Measurements from ENCODE around the gene MYMK. TPM values are rescaled to one million over a fixed set of nuclear protein-coding genes. Genes with fewer than 3 reads are reported as not detected.

The MYMK gene
- total RNA-seq, 2 donors from 2014 or later, result not detected

DNA sequence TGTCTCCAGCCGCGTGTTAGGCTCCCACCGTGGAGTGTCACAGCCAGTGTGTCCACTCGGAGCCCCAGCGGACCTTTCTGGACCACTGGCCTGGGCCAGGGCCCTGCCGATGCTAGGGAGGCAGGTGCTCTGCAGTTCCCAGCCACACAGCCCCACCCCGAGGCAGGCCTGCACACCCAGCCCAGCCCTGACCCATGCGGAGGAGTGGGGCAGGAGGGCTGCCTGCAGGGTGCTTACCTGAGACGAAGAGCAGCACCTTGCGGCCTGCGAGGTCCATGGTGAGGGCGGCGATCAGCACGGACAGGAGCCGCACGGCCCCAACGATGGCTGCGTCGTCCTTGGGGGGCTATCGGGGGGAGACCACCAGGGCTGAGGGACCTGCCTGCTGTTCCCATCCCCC is 51.0 kb downstream of the MYMK start:
- Mint-ChIP-seq H3K27me3 (no peaks in the 10 kb centered on the region), H3K27ac (no peak overlapping the region), H3K9me3 (no peaks in the 10 kb centered on the region), H3K4me3 (no peak overlapping the region), H3K4me1 (no peaks in the 10 kb centered on the region), H3K36me3 (ENCODE audit: low read depth) (no peaks in the 10 kb centered on the region)
- no peak for ATAC-seq (replicated peaks)

DNA sequence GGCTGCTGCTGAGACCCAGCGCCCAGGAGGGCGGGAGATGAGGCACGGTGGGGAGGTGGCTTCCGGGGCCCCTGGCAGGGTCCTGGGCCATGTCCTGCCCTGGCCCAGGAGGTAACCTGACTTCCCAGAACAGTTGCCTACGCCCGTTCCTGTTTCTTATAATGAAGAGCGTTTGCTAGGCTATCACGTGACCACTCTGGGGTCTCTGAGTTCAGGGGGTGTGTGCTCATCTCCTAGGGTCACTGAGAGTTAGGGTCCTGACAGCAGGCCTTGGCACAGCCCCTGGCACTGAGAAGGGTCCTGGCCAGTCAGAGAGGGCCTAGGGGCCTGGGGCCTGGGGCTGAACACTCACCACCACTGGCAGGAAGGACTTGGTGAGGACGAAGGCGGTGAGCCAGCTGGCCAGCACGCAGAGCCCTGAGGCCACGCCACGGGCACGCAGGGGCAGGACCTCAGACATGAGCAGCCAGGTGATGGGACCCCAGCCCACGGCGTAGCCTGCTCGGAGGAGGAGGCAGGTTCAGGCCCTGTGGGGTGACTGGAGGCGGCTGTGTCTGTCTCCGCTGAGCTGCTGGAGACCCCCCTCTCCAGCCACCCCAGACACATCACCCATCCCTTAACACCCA is 51.9 kb downstream of the MYMK start:
- H3K4me3 Mint-ChIP-seq, result no peak overlapping the region
- H3K36me3 Mint-ChIP-seq (ENCODE audit: low read depth), result no peaks in the 10 kb centered on the region
- no peaks in the 10 kb centered on the region for H3K4me1 Mint-ChIP-seq
- no peak for ATAC-seq (replicated peaks)
- no peaks in the 10 kb centered on the region for H3K27me3 Mint-ChIP-seq
- no peaks in the 10 kb centered on the region for H3K9me3 Mint-ChIP-seq
- no peak overlapping the region for H3K27ac Mint-ChIP-seq

DNA sequence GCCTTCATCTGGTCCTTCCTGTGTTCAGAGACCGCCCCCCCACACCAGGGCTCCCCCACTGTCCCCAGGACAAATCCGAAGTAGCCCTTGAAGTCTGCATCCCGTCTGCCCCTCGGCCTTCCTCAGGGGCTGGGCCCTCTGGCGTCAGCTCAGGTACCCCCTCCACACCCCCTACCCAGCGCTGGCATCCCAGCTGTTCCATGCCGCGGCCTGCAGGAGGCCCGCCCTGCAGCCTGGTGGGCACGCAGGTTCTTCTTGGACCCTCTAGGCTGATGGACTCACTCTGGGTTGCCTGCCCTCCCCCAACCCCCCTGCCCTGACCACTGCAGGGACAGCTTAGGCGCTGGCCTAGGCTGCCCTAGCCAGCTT is 52.5 kb downstream of the MYMK start:
- H3K9me3 Mint-ChIP-seq, result no peaks in the 10 kb centered on the region
- no peaks in the 10 kb centered on the region for H3K27me3 Mint-ChIP-seq
- H3K27ac Mint-ChIP-seq, result no peak overlapping the region
- no peaks in the 10 kb centered on the region for H3K36me3 Mint-ChIP-seq (ENCODE audit: low read depth)
- no peaks in the 10 kb centered on the region for H3K4me1 Mint-ChIP-seq
- no peak overlapping the region for H3K4me3 Mint-ChIP-seq
- ATAC-seq (replicated peaks), result no peak

DNA sequence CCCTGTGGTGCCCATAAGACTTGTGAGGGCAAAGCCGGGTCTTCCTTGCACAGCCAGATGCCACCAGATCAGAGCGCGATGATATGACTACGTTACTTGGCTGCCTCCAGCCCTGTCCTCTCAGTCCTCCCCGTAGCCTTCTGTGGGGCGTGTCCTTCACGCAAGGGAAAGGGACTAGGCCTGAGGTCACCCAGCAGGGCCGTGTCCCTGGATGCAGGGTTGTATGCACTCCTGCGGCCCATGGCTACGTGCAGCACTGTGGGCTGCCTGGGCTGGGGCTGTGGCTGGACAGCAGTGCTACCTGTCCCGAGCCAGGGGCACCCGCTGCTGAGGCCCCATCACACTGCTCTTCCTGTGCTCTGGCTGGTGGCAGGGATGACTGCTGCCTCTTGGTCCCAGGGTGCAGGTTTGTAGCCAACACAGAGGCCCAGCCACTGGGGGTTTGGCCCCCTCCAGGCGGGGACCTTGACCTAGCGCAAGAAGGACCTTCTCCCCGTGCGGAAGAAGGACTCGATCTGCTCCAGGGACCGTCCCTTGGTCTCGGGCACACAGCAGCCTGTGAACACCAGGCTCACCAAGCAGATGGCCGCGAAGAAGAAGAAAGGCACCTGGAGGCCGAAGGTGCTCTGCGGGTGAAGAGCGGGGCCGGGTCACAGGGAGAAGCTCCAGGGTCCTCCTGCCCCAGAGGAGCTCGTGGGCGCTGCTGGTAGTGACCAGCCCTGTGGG is 53.0 kb downstream of the MYMK start:
- Mint-ChIP-seq H3K36me3 (ENCODE audit: low read depth) (no peaks in the 10 kb centered on the region), H3K9me3 (no peaks in the 10 kb centered on the region), H3K4me1 (no peaks in the 10 kb centered on the region), H3K4me3 (no peak overlapping the region), H3K27me3 (no peaks in the 10 kb centered on the region), H3K27ac (no peak overlapping the region)
- no peak for ATAC-seq (replicated peaks)

DNA sequence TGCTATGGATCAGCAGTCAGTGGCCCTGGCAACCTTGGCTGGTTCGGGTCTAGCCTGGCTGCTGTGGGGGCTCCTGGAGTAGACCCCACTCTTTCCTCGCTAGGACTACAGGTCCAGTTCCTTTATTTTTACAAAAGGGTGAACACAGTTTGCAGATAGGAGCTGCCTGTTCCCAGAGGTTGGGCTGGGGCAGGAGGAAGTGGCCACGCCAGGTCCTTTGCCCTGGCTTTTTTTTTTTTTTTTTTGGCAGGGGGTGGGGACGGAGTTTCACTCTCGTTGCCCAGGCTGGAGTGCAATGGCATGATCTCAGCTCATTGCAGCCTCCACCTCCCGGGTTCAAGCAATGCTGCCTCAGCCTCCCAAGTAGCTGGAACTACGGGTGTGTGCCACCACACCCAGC is 53.8 kb downstream of the MYMK start:
- H3K4me3 Mint-ChIP-seq, result no peak overlapping the region
- no peaks in the 10 kb centered on the region for H3K27me3 Mint-ChIP-seq
- H3K9me3 Mint-ChIP-seq, result no peaks in the 10 kb centered on the region
- H3K4me1 Mint-ChIP-seq, result no peaks in the 10 kb centered on the region
- no peaks in the 10 kb centered on the region for H3K36me3 Mint-ChIP-seq (ENCODE audit: low read depth)
- ATAC-seq (replicated peaks), result no peak
- H3K27ac Mint-ChIP-seq, result no peak overlapping the region

DNA sequence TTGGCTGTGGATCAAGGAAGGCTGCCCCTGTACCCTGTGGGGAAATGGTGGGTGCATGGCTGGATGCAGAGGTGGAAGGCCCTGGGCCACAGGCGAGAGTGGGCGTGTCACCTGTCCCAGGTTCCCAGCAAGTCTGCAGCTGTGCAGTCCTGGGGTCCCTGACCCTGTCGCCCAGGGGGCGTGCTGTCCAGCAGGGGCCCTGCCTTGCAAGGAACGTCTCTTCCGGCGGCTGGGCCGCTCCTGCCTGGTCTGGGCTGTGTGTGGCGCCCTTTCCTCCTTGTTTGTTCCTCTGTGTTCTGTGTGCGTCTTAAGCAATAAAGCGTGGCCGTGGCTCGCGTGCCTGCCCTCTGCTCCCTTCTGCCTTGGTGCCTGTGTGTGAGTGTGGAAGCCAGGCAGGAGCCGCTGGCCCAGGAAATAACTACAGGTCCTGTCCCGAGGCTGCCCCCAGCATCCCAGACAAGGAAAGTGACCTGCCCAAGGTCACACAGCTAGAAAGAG is 54.3 kb downstream of the MYMK start:
- Mint-ChIP-seq H3K9me3 (no peaks in the 10 kb centered on the region), H3K36me3 (ENCODE audit: low read depth) (no peaks in the 10 kb centered on the region), H3K27me3 (no peaks in the 10 kb centered on the region), H3K4me3 (no peak overlapping the region), H3K27ac (no peak overlapping the region), H3K4me1 (no peaks in the 10 kb centered on the region)
- ATAC-seq (replicated peaks), result no peak

DNA sequence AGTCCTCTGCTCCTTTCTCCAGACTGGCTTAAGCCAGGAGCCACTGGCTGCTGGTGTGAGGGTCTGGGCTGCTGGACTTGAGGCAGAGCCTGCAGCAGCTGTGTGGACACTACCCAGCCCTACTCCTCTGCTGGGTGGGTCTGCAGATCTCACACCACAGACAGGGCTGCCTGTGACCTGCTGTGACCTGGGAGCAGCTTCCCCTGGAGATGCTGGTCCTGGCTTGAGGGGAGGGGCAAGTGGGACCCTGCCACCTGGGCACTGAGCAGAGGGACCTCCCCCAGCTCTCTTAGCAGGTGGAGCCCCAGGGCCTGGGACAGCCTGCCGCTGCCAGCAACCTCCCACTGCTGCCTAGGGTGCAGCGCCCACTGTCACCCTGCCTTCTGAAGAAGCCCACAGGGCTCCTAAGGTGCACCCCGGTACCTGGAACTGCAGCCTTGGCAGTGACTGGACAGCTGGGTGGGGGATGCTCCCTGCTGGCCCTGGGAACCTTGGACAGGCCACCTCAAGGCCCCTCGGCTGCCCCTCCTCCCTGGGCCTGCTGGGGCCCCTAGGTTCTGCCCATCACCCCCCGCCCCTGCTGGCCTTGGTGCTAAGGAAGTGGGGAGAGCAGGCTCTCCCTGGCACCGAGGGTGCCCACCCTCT is 55.9 kb downstream of the MYMK start:
- H3K9me3 Mint-ChIP-seq, result no peaks in the 10 kb centered on the region
- no peak overlapping the region for H3K27ac Mint-ChIP-seq
- no peaks in the 10 kb centered on the region for H3K27me3 Mint-ChIP-seq
- ATAC-seq (replicated peaks), result no peak
- H3K4me3 Mint-ChIP-seq, result no peak overlapping the region
- H3K36me3 Mint-ChIP-seq (ENCODE audit: low read depth), result no peaks in the 10 kb centered on the region
- H3K4me1 Mint-ChIP-seq, result no peaks in the 10 kb centered on the region

DNA sequence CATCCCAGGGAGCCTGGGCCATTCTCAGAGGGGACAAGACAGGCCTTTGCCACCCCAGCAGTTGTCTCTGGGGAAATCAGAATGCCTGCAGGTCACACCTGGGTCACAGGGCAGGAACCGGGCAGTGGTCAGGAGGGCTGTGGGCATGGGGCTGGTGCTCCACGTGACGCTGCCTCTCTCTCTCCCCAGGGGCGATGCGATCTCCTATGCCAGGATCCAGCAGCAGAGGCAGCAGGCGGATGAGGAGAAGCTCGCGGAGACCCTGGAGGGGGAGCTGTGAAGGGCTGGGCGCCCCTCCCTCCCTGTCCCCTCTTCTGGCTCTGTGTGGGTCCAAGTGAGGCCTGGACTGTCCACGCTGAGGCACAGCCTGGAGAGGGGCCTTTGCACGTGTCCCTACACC is 56.4 kb downstream of the MYMK start:
- Mint-ChIP-seq H3K4me1 (no peaks in the 10 kb centered on the region), H3K27ac (no peak overlapping the region), H3K9me3 (no peaks in the 10 kb centered on the region), H3K27me3 (no peaks in the 10 kb centered on the region), H3K36me3 (ENCODE audit: low read depth) (no peaks in the 10 kb centered on the region), H3K4me3 (no peak overlapping the region)
- ATAC-seq (replicated peaks), result no peak

DNA sequence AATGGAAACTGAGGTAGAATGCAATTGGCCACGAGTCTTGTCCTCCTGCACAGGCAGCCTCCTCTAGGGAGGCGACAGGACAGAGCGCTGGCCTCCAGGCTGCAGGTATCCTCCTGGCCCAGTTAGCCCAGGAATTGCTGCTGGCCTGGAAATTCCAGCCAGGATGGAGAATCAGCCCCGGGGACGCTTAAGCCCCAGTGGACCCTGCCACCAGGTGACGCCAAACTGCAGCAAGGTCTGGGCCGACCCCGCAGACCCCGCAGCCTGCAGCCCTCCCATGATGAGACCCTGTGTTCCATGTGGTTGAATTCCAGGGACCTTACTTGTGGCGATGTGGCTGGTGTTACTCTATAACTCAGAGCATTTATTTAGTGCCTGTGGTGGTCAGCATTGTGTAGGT is 57.7 kb downstream of the MYMK start:
- Mint-ChIP-seq H3K4me3 (no peak overlapping the region), H3K27ac (no peak overlapping the region), H3K36me3 (ENCODE audit: low read depth) (no peaks in the 10 kb centered on the region), H3K27me3 (no peaks in the 10 kb centered on the region), H3K4me1 (no peaks in the 10 kb centered on the region), H3K9me3 (no peaks in the 10 kb centered on the region)
- ATAC-seq (replicated peaks), result no peak

DNA sequence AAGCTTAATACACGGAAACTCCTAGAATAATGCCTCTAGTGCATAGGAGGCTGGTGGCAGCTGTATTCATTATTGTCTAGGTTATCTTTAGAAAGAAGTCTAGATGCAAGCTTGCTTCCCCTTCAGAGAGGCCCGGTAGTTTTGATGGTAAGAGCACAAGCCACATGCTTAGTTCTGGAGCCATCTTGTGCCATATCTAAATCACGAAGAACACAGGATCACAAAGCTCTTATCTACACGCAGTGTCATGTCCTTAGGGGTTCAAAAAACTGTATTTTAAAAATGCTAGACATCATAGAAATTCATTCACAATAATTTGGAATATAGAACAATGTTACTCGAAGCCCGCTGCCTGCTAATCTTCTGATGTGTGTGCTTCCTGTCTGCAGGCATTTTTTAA is 58.8 kb downstream of the MYMK start:
- no peak for ATAC-seq (replicated peaks)
- no peaks in the 10 kb centered on the region for H3K4me1 Mint-ChIP-seq
- H3K27me3 Mint-ChIP-seq, result no peaks in the 10 kb centered on the region
- H3K36me3 Mint-ChIP-seq (ENCODE audit: low read depth), result no peaks in the 10 kb centered on the region
- H3K4me3 Mint-ChIP-seq, result no peak overlapping the region
- no peak overlapping the region for H3K27ac Mint-ChIP-seq
- H3K9me3 Mint-ChIP-seq, result no peaks in the 10 kb centered on the region

DNA sequence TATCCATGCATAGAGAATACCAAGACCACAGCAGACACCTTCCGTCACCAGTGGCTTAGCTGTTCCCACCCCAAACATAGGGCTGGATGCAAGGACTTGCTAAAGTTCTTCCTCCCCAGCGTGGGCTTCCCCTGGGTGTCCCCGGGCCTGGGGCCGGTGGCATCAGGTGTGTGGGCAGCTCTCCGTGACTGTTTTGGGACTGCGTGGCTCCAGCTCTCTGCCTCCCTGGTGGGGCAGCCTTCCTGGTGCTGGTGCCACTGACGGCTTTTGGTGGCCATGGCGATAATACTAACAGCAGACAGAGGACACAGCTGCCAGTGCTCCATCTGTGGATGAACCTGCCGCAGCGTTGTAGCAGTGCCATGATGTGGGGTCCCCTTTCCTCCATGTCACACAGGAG is 60.1 kb downstream of the MYMK start:
- H3K9me3 Mint-ChIP-seq, result no peaks in the 10 kb centered on the region
- H3K27me3 Mint-ChIP-seq, result no peaks in the 10 kb centered on the region
- no peak overlapping the region for H3K4me3 Mint-ChIP-seq
- no peaks in the 10 kb centered on the region for H3K36me3 Mint-ChIP-seq (ENCODE audit: low read depth)
- no peaks in the 10 kb centered on the region for H3K4me1 Mint-ChIP-seq
- ATAC-seq (replicated peaks), result no peak
- H3K27ac Mint-ChIP-seq, result no peak overlapping the region

Other genes starting within 250 kb of the MYMK start
- gene ABO, start 249.8 kb downstream of the MYMK start, total RNA-seq, result not detected
- 10 to 100 TPM; 17.4 to 26.3 TPM for gene SURF6, start 188.8 kb downstream of the MYMK start, total RNA-seq
- gene MED22, start 176.8 kb downstream of the MYMK start, total RNA-seq, result 10 to 100 TPM; 21.3 to 29.9 TPM
- 1,000 to 10,000 TPM; 3,005 to 3,350 TPM for gene RPL7A, start 176.7 kb downstream of the MYMK start, total RNA-seq
- gene SURF1, start 168.5 kb downstream of the MYMK start, total RNA-seq, result 10 to 100 TPM; 13.9 to 25.4 TPM
- 10 to 100 TPM in 1 of 2 donors, 1 to 10 TPM in 1; 7.0 to 17.3 TPM for gene SURF2, start 168.4 kb downstream of the MYMK start, total RNA-seq
- gene SURF4, start 148.9 kb downstream of the MYMK start, total RNA-seq, result 100 to 1,000 TPM; 315 to 380 TPM
- gene STKLD1, start 148.6 kb downstream of the MYMK start, total RNA-seq, result under 1 TPM in 1 of 2 donors, not detected in 1; 0.77 TPM
- 10 to 100 TPM; 26.1 to 36.5 TPM for gene REXO4, start 106.9 kb downstream of the MYMK start, total RNA-seq
- gene ADAMTS13, start 102.6 kb downstream of the MYMK start, total RNA-seq, result 1 to 10 TPM; 1.2 to 3.9 TPM
- 1 to 10 TPM in 1 of 2 donors, under 1 TPM in 1; 0.41 to 3.0 TPM for gene CACFD1, start 65.0 kb downstream of the MYMK start, total RNA-seq
- 1 to 10 TPM; 1.2 to 1.4 TPM for gene SLC2A6, start 45.9 kb downstream of the MYMK start, total RNA-seq
- gene ADAMTSL2, start 9.7 kb upstream of the MYMK start, total RNA-seq, result not detected
- not detected for gene FAM163B, start 84.4 kb upstream of the MYMK start, total RNA-seq
- not detected for gene DBH, start 111.4 kb upstream of the MYMK start, total RNA-seq
- 1 to 10 TPM; 2.7 to 2.8 TPM for gene SARDH, start 213.4 kb upstream of the MYMK start, total RNA-seq